Esophagus squamous epithelium (tissue), 4 donors: ENCODE measurements around the gene CALY.

Experiments used
- POLR2A ChIP-seq, 4 donors: fragments of 450-650 bp; IDR thresholded peaks; one replicate each; pipeline ENCODE4 v1.6.1; 2017; ENCODE audit warnings: antibody characterized with exemption in 4 of 4, mild to moderate bottlenecking in 4 of 4, moderate library complexity in 3 of 4
- TF ChIP-seq, protein P1 (sequence below), 6 experiments: fragments of 450-650 bp in 4 of 6; fragments of 200-600 bp in 2 of 6; sonication (generic) in 2 of 6; IDR thresholded peaks; one replicate each; pipeline ENCODE4 v1.5.1; 2016 to 2019; ENCODE audit warnings: antibody characterized with exemption in 6 of 6, mild to moderate bottlenecking in 4 of 6, moderate library complexity in 4 of 6

DNA sequence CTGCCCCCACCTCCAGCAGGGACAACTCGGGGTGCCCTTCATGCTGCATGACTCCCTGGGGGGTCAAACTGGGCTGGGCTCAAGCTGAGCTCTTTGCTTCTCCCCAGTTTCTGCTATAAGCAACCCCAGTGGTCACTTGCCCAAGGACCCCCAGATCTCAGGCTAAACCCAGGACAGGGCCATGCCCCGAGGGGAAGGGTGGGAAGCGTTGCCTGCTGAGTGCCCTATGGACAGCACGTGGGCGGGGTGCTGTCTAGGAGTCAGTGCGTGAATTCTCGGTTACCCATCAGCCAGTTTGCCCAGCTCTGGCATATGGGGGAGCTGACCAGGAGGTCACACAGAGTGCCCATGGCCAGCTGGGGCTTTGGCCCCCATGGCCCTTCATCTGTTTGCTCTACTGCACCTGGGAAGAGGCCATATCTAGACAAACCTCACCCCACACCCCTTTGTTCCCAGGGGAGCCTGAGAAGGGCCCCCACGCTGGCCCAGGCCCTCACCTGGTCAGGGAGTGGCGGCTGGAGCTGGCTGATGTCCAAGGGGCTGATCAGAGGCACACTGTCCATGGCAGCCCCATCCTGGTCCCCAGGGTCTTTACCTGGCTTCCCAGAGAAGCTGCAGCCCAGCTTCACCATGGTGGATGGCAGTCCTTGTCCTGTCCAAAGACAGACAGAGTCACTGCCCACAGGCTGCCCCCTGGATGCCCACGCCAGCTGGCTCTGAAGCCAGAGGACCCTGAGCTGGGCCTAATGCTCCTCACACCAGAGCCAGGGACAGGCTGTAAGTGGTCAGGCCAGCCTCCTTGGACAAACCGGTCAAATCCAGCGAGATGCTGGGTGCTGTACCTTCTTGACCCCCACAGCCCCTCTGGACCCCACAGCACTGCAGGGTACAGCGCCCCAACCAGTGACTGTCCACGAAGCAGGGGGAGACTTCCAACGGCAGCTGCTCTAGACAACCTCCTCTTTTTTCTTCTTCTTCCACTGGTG is 8.0 kb downstream of the CALY start:
- TF ChIP-seq, protein P1, sequence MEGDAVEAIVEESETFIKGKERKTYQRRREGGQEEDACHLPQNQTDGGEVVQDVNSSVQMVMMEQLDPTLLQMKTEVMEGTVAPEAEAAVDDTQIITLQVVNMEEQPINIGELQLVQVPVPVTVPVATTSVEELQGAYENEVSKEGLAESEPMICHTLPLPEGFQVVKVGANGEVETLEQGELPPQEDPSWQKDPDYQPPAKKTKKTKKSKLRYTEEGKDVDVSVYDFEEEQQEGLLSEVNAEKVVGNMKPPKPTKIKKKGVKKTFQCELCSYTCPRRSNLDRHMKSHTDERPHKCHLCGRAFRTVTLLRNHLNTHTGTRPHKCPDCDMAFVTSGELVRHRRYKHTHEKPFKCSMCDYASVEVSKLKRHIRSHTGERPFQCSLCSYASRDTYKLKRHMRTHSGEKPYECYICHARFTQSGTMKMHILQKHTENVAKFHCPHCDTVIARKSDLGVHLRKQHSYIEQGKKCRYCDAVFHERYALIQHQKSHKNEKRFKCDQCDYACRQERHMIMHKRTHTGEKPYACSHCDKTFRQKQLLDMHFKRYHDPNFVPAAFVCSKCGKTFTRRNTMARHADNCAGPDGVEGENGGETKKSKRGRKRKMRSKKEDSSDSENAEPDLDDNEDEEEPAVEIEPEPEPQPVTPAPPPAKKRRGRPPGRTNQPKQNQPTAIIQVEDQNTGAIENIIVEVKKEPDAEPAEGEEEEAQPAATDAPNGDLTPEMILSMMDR (IDR thresholded peaks at IDR 0.05), result no peak
- no peak for TF ChIP-seq POLR2A (IDR thresholded peaks at IDR 0.05)
